ENCODE measurements around the gene CCBE1.

The CCBE1 gene

DNA sequence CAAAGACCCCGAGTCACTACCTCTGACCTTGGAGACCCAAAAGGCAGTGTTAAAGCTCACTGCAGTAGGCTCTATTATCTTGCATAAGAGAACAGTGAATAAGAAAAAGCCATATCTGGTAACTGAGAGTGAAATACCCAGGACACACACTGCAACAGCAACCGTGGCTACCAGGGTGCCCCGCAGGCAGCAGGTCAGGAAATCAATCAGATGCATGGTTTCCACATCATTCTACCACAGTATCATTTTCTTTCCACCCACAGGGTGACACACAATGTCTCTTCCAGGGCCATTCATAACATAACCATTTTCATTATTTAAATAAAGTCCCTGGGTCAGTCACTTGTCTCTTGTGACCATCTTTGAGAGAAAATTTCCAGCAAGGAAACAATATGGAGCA, 131.3 kb downstream of the CCBE1 start:
- no peak for DNase-seq

DNA sequence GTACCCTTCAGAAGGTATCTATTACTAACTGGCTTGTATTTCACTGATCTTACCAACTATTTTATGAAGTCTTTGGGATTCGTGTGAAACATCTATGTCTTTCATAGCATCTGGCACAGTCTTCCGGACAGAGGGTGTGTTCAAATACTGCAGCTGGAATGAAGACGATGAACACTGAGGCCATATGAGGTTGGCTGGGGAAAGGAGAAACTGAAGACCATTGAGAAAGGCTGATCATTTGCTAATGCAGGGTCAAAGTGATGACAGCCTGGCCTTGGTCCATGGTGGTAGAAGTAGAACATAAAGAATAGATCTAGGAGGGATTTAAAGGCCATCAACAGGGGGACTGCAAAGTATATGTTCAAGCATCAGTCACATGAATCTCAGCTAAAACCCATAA, 132.7 kb downstream of the CCBE1 start:
- DNase-seq: no peak

DNA sequence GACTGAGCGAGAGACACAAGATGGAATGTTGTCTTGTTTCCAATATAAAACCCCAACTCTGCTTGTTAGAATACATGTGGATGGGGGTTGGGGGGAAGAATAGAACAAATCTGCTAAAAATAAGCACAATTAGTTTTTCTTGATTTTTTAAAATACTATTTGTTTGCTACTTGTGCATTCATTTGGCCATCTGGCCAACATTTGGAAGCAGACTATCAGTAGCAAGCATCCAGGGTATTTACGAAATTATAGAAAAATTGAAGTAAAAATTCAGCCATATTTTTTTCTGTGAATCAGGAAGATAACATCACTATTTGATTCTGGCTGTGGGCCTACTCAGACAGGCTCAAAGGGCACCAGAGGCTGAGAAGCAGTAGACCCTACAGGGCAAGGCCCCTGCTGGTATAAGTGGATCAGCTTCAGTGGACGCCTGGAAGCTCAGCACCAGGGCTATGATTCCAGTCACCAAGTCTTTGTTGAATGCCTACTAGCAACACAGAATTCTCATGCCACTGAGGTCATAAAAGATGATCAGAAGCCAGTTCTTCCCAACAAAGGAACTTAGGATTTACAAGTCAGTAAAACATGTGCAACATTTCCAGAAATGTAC, 133.9 kb downstream of the CCBE1 start:
- no peak for DNase-seq

DNA sequence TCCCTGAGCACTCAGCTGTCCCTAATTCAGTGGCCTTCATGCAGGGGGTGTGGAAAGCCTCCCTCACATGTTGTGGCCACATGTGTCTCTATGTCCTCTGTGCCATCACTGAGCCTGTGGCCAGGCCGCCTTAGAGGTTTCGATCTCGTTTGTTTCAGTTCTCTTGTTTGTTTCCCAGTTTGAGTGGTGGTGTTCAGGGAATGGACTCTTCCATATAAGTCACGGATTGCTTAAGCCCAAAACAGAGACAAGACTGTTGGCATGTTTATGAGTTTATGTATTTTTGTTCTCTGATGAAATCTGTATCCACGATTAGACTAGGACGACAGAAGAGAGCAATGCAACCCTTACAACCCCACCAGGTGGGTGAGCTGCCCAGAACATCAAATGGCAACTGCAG, 134.5 kb downstream of the CCBE1 start:
- no peak for DNase-seq

DNA sequence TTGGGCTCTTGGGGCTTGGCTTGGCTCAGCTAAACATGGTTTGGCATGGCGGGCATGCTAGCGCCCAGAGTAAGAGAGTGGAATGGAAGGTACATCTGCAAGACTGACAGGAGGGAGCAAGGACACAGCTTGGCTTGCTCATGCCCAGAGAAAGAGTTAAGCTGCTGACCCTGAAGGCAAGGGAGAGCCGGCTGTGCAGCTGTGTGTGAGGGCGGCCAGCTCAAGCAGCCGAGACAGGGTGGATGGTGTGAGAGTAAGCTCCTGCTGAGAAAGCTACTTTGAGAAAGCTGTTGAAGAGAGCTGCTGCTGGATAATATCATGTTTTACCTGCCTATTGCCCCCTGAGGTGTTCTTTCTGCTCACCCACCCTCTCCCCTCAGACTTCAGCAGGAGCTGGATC, 135.6 kb downstream of the CCBE1 start:
- no peak for DNase-seq

DNA sequence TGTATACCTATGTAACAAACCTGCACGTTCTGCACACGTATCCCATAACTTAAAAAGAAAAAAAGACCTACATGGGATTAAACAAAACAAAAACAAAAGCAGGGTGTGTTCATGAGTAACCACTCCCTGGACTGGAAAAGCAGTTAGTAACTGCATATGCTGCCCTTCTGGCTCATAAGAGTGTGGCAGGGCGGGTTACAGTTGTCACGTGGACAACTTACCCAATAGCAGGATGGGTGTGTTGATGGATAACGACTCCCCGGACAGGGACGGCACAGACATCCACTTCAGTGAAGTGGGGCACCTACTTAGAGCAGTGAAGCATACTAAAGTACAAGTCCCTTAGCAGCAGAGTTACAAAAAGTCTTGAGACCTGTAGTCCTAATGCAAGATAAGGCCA, 136.7 kb downstream of the CCBE1 start:
- DNase-seq: no peak

DNA sequence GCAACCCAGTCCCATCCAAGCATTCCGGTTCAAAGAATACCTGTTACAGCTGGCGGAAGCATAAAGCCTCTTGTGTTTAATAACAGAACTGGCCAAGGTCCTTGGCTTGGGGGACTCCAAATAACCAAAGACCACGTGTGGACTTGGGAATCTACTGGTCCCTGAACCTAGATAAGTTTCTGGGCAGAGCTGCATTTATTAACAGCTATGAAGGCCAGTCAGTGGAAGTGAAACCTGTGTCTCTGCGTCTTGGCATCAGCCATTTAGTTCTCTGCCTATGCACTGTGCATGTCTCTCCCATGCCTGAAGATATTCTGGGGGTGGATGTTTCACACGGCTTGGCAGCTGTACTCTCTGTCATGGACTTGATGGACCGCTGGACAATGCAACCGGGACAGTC, 137.7 kb downstream of the CCBE1 start:
- no peak for DNase-seq

DNA sequence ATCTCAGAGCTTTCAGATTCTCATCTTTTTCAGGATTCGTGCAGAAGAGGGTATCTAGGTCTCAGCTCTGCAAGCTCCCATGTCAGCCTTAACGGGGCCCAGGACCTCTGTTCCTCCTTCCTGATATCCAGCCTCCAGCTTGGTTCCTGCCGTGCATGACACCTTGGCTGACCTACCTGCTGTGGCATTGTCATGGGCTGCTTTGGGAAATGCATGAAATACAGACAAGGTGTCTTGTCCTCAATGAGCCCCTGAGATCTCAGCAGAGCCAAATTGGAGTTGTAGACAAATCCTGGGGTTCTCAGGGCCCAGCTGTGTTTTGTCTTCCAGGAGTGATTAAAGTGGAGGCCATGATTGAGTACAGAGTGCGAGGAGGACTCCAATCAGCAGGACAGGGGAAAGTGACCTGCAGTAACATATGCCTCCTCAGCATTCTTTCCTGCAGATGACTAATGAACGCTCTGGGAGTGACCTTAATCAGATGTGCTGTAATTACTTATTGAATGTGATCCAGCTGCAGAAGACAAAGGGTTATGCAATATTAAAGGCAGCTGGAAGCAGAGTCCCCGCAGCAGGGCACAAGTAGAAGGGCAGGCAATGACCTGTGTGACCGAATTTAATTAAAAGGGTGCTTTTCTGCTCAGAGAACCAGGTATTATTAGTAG, 141.1 kb downstream of the CCBE1 start:
- no peak for DNase-seq

DNA sequence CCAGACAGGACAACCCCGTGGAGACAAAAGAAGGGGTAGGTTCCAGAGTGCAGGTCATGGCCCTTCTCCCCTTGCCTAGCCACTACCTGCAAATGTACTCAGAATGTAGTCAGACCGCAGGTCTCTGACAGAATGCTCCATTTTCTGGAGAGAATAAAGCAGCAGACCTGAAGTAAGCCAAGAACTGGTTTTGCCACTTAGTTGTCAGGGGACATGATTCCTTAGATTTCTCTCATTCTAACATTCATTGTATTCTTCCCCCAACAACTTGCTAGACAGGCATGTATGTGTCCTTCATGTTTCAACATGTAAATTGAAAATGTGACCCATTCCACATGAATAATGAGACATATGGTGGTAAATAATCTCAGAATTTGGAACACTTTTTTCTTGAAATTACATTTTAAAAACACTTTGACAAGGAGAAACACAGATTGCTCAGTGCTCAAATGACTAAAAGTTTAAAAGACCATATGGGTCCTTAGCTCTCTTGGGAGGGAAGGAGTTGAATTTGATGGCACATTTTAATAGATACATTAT, 142.4 kb downstream of the CCBE1 start:
- DNase-seq: no peak

DNA sequence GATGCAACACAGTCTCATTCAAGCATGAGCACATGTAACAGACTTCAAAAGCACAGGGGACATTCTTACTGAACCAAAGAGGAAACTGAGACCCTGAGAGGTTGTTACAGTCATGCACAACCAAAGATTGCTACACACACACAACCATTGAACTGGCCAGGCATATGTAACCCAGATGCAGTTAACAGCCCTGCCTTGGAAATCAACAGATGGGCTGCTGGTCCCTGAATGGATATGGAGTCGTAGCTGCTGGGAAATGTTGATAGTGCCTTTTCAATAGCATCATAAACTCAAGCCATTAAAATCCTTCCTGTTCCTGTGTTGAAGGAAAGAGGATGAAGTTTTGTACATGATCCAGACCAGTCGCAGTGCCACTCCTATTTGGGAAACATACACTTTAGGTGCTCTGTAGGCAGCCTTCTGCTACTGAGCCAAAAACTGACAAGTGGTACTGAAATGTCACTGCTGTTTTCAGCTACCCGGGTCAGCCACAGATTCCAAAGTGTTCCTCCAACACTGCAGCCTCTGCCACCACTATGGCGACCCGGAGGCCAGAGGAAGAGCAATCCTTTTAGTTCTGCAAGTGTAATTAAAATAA, 143.9 kb downstream of the CCBE1 start:
- DNase-seq: no peak

DNA sequence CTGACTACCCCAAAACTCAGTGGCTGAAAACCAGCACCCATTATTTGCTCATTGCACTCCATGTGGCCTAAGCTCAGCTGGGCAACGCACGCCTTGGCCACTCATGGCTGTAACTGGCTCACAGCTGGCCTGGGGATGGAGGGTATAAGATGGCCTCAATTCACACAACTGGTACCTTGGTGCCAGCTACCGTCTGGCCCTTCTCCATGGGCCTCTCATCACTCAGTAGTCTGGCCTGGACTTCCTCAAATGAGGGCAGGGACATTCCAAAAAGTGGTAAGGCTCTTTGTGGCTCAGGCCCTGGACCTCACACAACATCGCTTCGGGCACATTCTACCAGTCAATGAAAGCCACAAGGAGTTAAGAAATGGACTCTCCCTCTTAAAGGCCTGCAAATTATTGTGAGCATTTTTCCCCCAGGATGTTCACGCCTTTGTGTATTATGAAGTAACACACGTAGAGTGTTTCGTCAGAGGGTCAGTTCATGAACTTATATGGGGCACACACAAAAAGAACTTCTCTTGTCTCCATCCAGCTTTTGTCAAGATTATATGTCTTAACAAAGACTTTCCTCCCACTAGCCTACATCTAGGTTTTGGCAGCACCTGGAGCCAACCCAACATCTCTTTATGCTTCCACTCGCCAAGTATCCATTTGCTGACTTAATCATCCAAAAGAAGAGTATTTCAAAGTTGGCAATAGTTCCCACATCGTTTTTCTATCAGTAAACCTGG, 145.2 kb downstream of the CCBE1 start:
- DNase-seq: no peak

DNA sequence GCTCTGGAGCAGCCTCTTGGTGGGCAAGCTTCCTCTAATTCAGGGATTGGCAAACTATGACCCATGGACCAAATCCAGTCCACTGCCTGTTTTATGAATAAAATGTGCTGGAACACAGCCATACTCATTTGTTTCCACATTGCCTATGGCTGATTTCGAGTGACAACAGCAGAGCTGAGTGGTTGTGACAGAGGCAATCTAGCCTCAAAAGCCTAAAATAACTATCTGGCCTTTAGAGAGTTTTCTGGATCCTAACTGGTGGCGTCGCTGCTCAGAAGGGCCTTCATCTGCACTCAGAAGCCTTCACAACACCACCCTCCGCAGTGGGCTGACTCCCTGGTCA, 147.1 kb downstream of the CCBE1 start:
- DNase-seq: no peak

DNA sequence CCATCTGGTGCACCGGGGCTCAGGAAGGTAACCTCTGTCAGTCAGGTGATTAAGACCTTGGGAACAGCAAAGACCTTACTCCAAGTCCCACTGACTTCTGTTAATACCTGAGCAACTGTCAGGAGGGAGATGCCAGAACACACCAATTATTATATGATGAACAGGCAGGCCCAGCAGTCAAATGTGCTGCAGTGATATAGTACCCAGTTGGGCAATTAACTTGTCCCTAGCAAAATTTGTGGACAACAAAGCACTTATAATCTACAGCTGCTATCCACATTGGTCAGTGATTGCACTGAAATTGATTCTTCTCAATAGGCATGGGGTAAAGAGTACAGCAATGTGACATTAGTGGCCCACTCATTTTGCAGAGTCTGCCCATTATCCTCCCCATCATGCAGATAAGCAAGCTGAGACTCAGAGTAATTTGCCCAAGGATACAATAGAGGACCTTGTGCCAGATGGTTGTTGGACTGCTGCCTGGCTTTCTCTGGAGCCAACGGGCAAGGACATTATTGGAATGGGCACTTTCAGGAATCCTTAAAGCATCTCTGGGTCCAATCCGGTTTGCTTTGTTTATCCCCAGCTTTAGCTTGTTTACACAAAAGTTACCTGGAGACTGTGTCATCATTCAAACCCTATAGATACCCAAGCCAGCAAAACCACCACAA, 147.6 kb downstream of the CCBE1 start:
- DNase-seq: no peak

DNA sequence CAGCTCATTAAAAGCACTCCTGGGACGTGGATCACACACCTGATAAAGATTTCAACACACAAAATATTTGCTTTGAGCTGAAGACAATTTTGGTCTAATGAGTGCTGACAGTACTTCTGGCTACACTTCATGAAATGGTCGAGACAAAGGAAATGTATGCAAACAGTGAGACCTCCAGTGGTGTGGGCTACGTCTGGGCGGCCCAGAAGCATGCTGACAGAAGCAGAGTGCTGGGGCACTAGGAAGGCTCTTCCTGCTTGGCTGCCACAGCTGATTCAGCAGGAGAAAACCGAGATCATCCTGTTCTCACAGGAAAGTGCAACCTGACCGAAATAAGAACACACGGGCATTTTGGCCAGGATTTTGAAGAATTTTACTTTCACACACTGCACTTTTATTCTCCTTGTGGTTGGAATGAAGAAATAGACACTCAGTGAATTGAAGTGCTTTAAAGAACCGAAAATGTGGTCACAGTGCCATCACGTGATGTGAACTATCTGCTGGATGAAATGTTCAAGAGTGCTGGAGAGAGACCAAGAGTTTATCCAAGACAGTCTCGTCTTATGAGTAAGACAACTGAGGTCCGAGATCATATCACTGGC, 149.5 kb downstream of the CCBE1 start:
- DNase-seq: no peak

DNA sequence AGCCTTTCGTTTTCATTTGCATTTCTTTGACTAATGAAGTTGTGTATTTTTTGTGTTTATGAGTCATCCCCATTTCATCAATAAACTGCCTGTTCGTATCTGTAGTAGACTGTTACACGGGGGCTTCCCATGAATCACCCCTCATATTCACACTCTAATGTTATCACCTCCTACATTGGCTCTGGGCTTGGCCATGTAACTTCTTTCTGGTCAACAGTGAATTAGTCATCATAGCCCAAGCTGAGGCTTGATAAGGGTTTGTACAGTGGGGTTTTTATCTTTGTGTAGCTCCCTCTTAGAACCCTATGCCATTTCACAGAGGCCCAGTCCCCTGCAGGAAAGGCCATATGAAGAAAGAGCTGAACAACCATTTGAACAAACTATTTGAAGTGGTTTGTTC, 151.0 kb downstream of the CCBE1 start:
- no peak for DNase-seq

DNA sequence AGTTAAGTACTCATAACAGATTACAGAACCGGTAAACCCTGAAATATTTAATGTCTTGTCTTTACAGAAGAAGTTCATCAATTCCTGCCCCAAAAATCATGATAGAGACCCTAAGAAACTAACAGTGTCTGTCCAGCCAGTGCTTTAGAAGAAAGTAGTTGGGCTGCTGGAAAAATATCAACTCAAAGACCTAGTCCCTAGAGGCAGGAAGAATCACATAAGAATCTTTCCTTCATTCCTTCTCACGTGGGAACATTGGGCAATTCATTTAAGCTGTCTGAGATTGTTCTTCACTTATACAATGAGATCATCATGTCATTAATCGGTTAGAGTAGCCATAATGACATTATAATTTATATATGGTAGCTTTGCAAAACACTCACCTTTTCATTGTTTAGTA, 156.4 kb downstream of the CCBE1 start:
- DNase-seq: no peak

DNA sequence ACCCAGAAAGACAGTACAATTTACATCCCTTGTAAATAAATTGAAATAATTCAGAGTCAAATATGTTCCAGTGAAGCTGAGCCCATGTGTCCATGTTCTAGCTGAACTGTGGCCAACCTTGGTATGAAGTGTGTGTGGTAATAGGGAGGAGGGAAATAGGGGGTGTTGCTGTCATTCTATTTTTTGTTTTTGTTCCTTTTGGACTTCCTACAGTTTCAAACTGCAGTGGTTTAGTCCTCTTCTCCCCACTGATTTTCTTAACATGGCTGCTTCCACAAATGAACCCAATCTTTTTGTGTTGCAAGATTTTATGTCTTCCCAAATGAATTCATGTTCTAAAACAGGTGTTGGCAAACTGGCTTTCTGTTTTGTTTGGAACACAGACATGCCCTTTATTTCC, 156.9 kb downstream of the CCBE1 start:
- DNase-seq: no peak

DNA sequence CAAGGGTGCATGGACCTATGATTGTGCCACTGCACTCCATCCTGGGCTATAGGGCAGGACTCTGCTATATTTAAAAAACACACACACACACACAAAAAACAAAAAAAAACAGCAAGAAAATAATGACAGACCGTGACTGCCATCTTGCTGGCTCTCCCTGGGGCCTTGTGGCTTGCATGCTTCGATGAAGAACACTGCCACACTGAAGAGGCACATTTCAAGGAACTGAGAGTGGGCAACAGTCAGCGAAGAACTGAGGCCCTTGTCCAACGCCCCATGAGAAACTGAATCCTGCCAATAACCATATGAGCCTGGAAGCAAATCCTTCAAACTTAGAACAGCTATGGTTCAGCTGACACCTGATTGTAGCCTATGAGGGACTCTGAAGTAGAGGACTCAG, 158.1 kb downstream of the CCBE1 start:
- no peak for DNase-seq

DNA sequence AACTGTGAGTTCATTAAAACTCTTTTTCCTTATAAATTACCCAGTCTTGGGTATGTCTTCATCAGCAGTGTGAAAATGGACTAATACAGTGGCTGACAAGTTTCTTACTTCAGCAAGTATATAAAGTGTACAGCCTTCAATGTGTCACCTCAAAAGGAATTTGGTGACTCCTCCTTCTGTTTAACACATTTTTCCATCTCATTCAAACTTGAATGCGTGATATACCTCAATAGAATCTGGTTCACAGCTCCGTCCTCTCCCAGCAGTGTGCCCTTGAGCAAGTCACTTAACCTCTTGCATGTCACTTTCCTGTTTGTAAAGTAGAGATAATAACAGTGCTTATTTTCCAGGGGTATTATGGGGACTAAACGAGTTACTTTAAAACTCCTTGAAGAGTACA, 159.6 kb downstream of the CCBE1 start:
- no peak for DNase-seq

DNA sequence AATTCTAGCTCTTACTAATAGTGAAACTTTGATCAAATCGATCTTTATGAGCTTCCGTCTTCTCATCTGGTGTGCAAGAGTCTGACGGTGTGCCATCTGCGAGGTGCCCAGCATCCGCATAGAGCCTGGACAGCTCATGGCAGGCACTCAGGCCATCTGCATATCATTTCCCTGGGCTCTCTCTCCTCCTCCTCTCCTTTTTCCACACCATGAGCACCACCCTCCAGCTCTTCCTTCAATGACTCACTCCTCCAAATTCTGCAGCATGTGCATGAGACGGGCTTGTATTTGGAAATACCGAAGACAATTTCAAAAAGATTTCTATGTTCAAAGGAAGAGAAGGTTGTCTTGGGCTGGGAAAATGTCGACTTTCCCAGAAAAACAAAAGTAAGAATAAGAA, 161.1 kb downstream of the CCBE1 start:
- DNase-seq: no peak

DNA sequence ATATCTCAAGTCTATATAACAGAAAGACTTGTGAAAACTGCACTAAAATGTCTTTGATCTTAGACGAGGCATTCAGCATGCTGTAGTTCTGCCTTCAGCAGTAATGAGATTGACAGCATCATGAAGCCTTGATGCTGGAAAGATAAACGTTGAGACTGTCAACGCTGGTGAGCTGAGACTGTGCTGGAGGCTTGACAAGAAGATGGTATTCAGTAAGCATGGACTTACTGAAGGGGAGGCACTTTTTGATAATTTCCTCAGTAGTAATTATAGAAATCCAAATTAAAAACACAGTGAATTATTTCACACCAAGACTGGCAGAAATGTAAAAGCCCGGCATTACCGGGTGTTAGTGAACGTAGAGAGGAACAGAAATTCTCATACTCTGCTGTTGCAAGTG, 162.2 kb downstream of the CCBE1 start:
- no peak for DNase-seq

DNA sequence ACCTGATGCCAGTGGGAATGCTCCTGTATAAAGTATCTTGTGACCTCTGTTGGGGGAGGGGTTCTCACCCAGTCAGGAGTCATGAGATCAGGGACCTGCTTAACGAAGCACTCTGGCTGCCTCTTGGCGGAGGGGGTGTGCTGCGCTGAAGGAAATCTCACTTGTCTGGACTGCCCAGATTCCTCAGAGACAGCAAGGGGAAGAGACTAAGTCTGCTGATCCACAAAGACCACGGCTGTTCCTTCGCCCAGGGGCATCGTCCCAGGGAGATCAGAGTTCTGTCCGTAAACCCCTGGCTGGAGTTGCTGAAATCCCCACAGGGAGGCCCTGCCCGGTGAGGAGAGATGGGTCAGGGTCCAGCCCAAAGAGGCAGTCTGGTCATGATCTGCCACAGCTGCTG, 168.4 kb downstream of the CCBE1 start:
- DNase-seq: no peak

All from NCI-H446 (cell line).